ENCODE data around the gene NRG4.

GRCh38 chr15:76057332-76058000 is 45.2 kb upstream of the NRG4 start:
- TF ChIP-seq CTCF (IDR thresholded peaks at IDR 0.05): peak; percentile 25 to 69 (median 56)
- TF ChIP-seq POLR2AphosphoS5 (IDR thresholded peaks at IDR 0.05; ENCODE audit: insufficient read depth in 1 of 2, low read depth in 1 of 2): no peak
- no peak for TF ChIP-seq POLR2A (IDR thresholded peaks at IDR 0.05)
